Heart left ventricle (tissue), 16 donors: ENCODE measurements around the gene TOPAZ1. TPM values are rescaled to one million over a fixed set of nuclear protein-coding genes. Genes with fewer than 3 reads are reported as not detected.

ENCODE experiments used
- ATAC-seq, 4 donors: fragments of 200-7000 bp; cut with Tn5 transposase; one replicate each; pipeline ENCODE4 v1.9.1; 2020 to 2022; ENCODE audit warnings: moderate library complexity in 4 of 4, mild to moderate bottlenecking in 3 of 4, moderate number of reproducible peaks in 1 of 4
- DNase-seq, 5 donors: peaks; one replicate each; pipeline ENCODE4 v3.0.0-alpha.2; 2020
- H3K27ac ChIP-seq, 12 donors: fragments of 200-600 bp; sonication (generic) in 4 of 12; one replicate each; pipeline versions ENCODE4 v1.5.0 to v1.8.0; 2016 to 2022; ENCODE audit warnings: mild to moderate bottlenecking in 2 of 12
- H3K27me3 ChIP-seq, 9 donors: fragments of 200-600 bp; sonication (generic) in 2 of 9; one replicate each; pipeline versions ENCODE4 v1.5.1 to v1.8.0; 2016 to 2022; ENCODE audit warnings: mild to moderate bottlenecking in 3 of 9
- H3K36me3 ChIP-seq, 9 donors: fragments of 200-600 bp; sonication (generic) in 2 of 9; one replicate each; pipeline versions ENCODE4 v1.5.0 to v1.8.0; 2018 to 2022; ENCODE audit warnings: mild to moderate bottlenecking in 2 of 9
- H3K4me1 ChIP-seq, 12 donors: fragments of 200-600 bp; sonication (generic) in 4 of 12; one replicate each; pipeline versions ENCODE4 v1.5.0 to v1.8.0; 2016 to 2022; ENCODE audit warnings: mild to moderate bottlenecking in 3 of 12
- H3K4me3 ChIP-seq, 12 donors: fragments of 200-600 bp; sonication (generic) in 4 of 12; one replicate each; pipeline versions ENCODE4 v1.5.0 to v1.8.0; 2017 to 2022; ENCODE audit warnings: mild to moderate bottlenecking in 9 of 12, moderate library complexity in 4 of 12
- H3K9me3 ChIP-seq, 12 donors: fragments of 200-600 bp; sonication (generic) in 4 of 12; one replicate each; pipeline versions ENCODE4 v1.5.0 to v1.8.0; 2016 to 2022; ENCODE audit warnings: mild to moderate bottlenecking in 1 of 12
- CTCF ChIP-seq, 12 donors: fragments of 200-600 bp; sonication (generic) in 4 of 12; IDR thresholded peaks; one replicate each; pipeline versions ENCODE4 v1.5.0 to v1.8.0; 2018 to 2022; ENCODE audit warnings: antibody characterized with exemption in 12 of 12, mild to moderate bottlenecking in 5 of 12
- POLR2A ChIP-seq, 2 donors: fragments of 450-650 bp; IDR thresholded peaks; one replicate each; pipeline ENCODE4 v1.6.1; 2017; ENCODE audit warnings: antibody characterized with exemption in 2 of 2, mild to moderate bottlenecking in 2 of 2, moderate library complexity in 2 of 2
- WGBS, 4 donors: extraction: QIAGEN DNeasy Blood & Tissue Kit in 2 of 4; methylation state at CpG; one replicate each; pipeline versions ENCODE4 v1.1.5 to v1.1.7; 2013 to 2018; 5-methylcytosine and 5-hydroxymethylcytosine counted together
- intact Hi-C, 10 donors: fragments of 100-400 bp; cut with DNase I; formaldehyde crosslinking; loops; one replicate each; pipeline versions ENCODE4 v1.11.1 to v1.14.2; 2022
- polyA plus RNA-seq, 2 donors: library from polyadenylated mRNA; stranded (reverse); fragments of 200-250 nt; gene quantifications; one replicate each; pipeline ENCODE4 v1.2.3, GENCODE V29; 2013
- total RNA-seq, 9 donors: library from RNA; depleted of rRNA in 2 of 9; stranded (reverse); fragments of >200 nt in 2 of 9; fragmentation: NEBNext Ultra II Directional in 3 of 9; extraction: Animal tissue kit (Norgen Biotek cat#: 25700) in 3 of 9; gene quantifications; one replicate each; pipeline versions ENCODE4 v1.1.0 to v1.2.4, GENCODE V29; 2016 to 2023
- donor health status: ischemic (EF 13 %, LVEDD 7.1; RV severe dilation, severe dysfunction).
- donor health status: healthy with polysubstance abuse.
- donor health status: DM: no; HTN: yes; CAD: no.
- donor health status: DM: no; HTN: no; CAD: no.
- donor health status: ischemic (EF 25% LVEDD 6.9; RV normal size, moderate dysfunction).
- donor health status: ischemic (EF 25% LVEDD 5.7; RV mildly dilated, moderate dysfunction).
- donor health status: healthy.
- donor health status: DM: yes; HTN: yes; CAD: no.
- donor health status: ischemic (EF 35%, LVEDD 5.7; RV mildly dilated, moderate dysfunction).
- donor health status: nonischemic (EF 11% LVEDD 7.7; RV severe dilation, severe dysfunction).
- donor health status: DM: yes; HTN: yes; CAD: no.
- donor health status: PGD.
- donor health status: ischemic (EF 29% LVEDD 5.4; RV normal size, mild dysfunction).
- donor health status: nonischemic (EF 23%, LVEDD 6.1; RV moderate dilation, normal function).

TOPAZ1 gene
- total and polyA plus RNA-seq, 11 donors, result not detected

- intact Hi-C loops, result no loop called here
- Histone ChIP-seq H3K9me3 (peaks cover 0 to 2% (median 0%) of the 10 kb centered on the region in 12 donors), H3K4me1 (peaks cover 0 to 24% (median 3%) of the 10 kb centered on the region in 12 donors), H3K4me3 (no peak overlapping the region), H3K36me3 (peaks cover 0 to 3% (median 0%) of the 10 kb centered on the region in 9 donors), H3K27ac (no peak overlapping the region), H3K27me3 (no peaks in the 10 kb centered on the region)
- DNase-seq (no peak), ATAC-seq (no peak)
- TF ChIP-seq POLR2A (IDR thresholded peaks at IDR 0.05) (no peak), CTCF (IDR thresholded peaks at IDR 0.05) (no peak)
- 70 to 80% (median 78%) methylated on average over 6 of the region's 6 CpGs for WGBS, 4 donors
Measured at GRCh38 chr3:44348993-44349392, 107.3 kb downstream of the TOPAZ1 start.

GRCh38 chr3:44353355-44353924, 111.8 kb downstream of the TOPAZ1 start:
- intact Hi-C loops, result no loop called here
- Histone ChIP-seq H3K9me3 (peaks cover 0 to 8% (median 0%) of the 10 kb centered on the region in 12 donors), H3K27ac (no peak overlapping the region), H3K36me3 (peaks cover 0 to 12% (median 6%) of the 10 kb centered on the region in 9 donors), H3K4me1 (peaks cover 0 to 27% (median 14%) of the 10 kb centered on the region in 12 donors), H3K4me3 (no peak overlapping the region), H3K27me3 (no peaks in the 10 kb centered on the region)
- ATAC-seq (no peak), DNase-seq (no peak)
- TF ChIP-seq CTCF (IDR thresholded peaks at IDR 0.05) (no peak), POLR2A (IDR thresholded peaks at IDR 0.05) (no peak)
- WGBS, 4 donors, result 96 to 100% (median 98%) methylated on average over 1 of the region's 1 CpG

- ATAC-seq (peak; percentile 90 to 96 (median 96)), DNase-seq (peak in 1 of 5 donors; percentile 37)
- Histone ChIP-seq H3K27me3 (no peaks in the 10 kb centered on the region), H3K9me3 (peaks cover 0 to 8% (median 0%) of the 10 kb centered on the region in 12 donors), H3K36me3 (peaks cover 0 to 30% (median 18%) of the 10 kb centered on the region in 9 donors), H3K4me1 (peaks cover 0 to 27% (median 12%) of the 10 kb centered on the region in 12 donors), H3K27ac (peak overlapping the region; percentile 47 to 78 (median 70)), H3K4me3 (no peak overlapping the region)
- TF ChIP-seq POLR2A (IDR thresholded peaks at IDR 0.05) (no peak), CTCF (IDR thresholded peaks at IDR 0.05) (no peak)
- 12 to 19% (median 12%) methylated on average over 2 of the region's 2 CpGs for whole genome bisulfite sequencing, 4 donors
- intact Hi-C loops, result loop anchor here in 2 of 10 donors (1.0 to 2.0 kb wide), 2 partner anchors 17 kb away; partner anchors contain the start of gene TCAIM (in 2 of the 2)
Measured at GRCh38 chr3:44355362-44356033, 113.8 kb downstream of the TOPAZ1 start.

- ATAC-seq (no peak), DNase-seq (no peak)
- TF ChIP-seq CTCF (IDR thresholded peaks at IDR 0.05) (no peak), POLR2A (IDR thresholded peaks at IDR 0.05) (no peak)
- H3K4me3 ChIP-seq, result no peak overlapping the region
- peaks cover 0 to 4% (median 0%) of the 10 kb centered on the region in 12 donors for H3K9me3 ChIP-seq
- peaks cover 0 to 60% (median 32%) of the 10 kb centered on the region in 9 donors for H3K36me3 ChIP-seq
- H3K4me1 ChIP-seq, result peaks cover 0 to 27% (median 12%) of the 10 kb centered on the region in 12 donors
- H3K27ac ChIP-seq, result no peak overlapping the region
- 62 to 71% (median 66%) methylated on average over 3 of the region's 3 CpGs for WGBS, 4 donors
- H3K27me3 ChIP-seq, result no peaks in the 10 kb centered on the region
- intact Hi-C loops, result no loop called here
Measured at GRCh38 chr3:44359146-44359751, 117.6 kb downstream of the TOPAZ1 start.
